Hematopoietic multipotent progenitor cell treated with erythropoietin and hydrocortisone succinate and interleukin-3 and kit ligand, for 17 days (in vitro differentiated cells): ENCODE data around the gene SORCS2.
"Not testable (repeated sequence)": the region's sequence is repeated elsewhere in the genome, so short reads cannot be mapped to it uniquely, and the experiment has no call there.

ENCODE experiments used
- DNase-seq: peaks from one replicate; pipeline ENCODE4 v3.0.0-alpha.2; 2015; ENCODE audit warnings: low spot score

The SORCS2 gene

GRCh38 chr4:7199771-7200441 lies 7.6 kb downstream of the SORCS2 start:
- DNase-seq, result no peak

DNA sequence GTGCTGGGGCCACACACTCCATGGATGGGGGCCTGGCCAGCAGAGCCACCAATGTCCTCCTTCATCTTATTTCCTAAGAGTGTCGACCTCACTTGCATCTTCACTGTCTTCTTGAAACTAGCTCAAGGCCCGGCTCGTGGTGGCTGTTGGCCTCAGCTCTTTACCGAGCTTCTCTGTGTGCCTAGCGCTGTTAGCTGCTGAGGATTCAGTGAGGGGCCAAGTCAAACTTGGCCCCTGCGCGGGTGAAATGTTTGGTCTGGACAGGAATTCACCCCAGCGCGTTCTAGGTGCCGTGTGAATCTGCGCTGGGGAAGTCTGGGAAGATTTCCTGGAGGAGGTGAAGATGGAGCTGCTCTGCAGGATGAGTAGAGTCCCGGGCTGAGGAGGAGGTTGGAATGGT lies 8.5 kb downstream of the SORCS2 start:
- DNase-seq, result no peak

- DNase-seq, result no peak
Measured at GRCh38 chr4:7201420-7202305, 9.3 kb downstream of the SORCS2 start.

- DNase-seq, result no peak
Measured at GRCh38 chr4:7202411-7202810, 10.1 kb downstream of the SORCS2 start.

- no peak for DNase-seq
Measured at GRCh38 chr4:7204656-7205387, 12.5 kb downstream of the SORCS2 start.

GRCh38 chr4:7206385-7206784 lies 14.0 kb downstream of the SORCS2 start:
- DNase-seq, result no peak

DNA sequence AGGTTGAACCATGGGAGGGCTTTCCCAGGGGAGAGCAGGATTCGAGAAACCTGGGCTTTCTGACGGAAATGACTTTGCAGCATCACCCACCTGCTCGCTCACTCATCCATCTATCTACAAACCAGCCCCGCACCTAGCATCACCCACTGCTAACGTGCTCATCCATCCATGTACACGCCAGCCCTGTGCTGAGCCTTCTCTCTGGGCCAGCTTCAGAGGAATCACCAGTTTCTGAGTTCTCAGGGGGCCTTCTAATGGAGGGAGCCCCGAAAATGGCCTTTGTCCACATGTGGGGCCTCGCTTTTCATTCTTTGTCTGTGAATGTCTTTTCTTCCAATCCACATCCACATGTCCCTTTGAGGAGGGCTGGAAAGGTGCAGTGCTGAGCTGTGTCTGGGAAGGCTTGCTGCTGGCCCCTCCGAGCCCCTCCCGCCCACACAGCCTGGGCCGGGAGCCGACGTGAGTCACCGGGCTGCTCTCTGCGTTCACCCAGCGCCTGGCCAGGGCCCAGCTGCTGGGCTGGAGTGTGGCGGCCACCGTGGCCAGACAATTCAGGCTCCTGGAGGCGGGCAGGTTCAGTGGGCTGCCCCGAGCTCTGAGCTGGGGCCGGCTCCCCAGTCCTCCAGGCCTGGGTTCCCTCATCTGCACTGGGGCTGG lies 14.7 kb downstream of the SORCS2 start:
- DNase-seq, result no peak

- DNase-seq, result no peak
Measured at GRCh38 chr4:7207628-7208231, 15.4 kb downstream of the SORCS2 start.

GRCh38 chr4:7208509-7209451 lies 16.4 kb downstream of the SORCS2 start:
- no peak for DNase-seq

DNA sequence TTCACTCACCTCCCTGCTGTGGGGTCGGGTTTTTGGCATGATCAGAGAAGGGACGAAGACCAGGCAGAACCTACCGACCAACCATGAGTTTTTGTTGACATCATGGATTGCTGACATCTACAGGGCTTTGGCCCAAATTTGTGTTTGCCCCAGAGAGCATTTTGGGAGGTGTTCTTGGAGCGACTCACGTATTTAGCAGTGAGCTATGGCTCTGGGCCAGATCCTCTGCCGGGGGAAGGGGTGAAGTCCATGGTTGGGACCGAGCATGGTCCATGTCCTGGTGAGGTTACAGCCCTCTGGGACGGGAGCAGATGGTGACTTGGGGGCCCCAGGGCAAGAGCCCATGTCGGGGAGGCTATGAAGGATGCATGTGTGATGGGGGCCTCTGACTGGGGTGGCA lies 17.4 kb downstream of the SORCS2 start:
- DNase-seq, result no peak

DNA sequence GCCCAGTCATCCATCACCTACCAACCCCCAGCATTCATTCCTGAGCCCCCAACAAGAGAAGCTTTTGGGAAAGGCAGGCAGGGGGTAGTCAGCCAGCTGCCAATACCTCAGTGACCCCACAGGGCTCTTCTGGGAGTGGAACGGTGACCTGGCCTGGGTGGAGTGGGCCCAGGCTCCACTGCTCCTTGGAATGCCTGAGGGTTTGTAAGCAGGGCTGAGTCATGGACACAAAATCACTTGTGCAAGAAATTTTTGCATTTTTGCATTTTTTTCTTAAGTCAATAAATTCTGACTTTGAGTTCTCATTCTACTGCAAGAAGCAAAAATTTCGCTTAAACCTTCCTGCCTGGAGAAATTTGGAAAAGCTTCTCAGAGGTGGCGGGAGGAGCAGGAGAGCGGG lies 18.5 kb downstream of the SORCS2 start:
- DNase-seq, result no peak

- DNase-seq, result no peak
Measured at GRCh38 chr4:7212101-7212674, 19.9 kb downstream of the SORCS2 start.

GRCh38 chr4:7212921-7213320 lies 20.6 kb downstream of the SORCS2 start:
- DNase-seq, result no peak

- no peak for DNase-seq
Measured at GRCh38 chr4:7213807-7214206, 21.5 kb downstream of the SORCS2 start.

DNA sequence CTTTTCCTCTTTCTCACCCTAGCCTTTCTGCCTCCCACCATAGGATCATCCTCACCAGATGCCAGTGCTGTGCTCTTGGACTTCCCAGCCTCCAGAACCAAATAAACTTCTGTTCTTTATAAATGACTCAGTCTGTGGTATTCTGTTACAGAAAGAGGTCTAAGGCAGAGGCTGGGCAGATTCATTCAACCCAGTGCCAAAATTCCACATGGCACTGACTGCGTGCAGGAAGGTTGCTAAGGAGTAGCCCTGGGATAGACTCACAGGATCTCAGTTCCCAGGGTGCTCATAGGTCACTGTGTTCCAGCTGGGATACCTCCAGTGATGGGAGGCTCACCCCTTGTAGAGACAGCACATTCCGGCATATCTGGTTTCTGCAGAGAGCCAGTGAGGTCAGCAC lies 22.0 kb downstream of the SORCS2 start:
- DNase-seq, result no peak

DNA sequence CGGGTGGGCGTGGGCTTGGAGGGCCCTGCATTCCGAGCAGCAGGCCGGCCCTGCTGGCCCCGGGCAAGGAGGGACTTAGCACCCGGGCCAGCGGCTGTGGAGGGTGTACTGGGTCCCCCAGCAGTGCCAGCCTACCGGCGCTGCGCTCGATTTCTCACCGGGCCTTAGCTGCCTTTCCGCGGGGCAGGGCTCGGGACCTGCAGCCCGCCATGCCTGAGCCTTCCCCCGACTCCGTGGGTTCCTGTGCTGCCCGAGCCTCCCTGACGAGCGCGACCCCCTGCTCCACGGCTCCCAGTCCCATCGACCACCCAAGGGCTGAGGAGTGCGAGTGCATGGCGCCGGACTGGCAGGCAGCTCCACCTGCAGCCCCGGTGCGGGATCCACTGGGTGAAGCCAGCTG lies 22.8 kb downstream of the SORCS2 start:
- DNase-seq, result not testable (repeated sequence)

DNA sequence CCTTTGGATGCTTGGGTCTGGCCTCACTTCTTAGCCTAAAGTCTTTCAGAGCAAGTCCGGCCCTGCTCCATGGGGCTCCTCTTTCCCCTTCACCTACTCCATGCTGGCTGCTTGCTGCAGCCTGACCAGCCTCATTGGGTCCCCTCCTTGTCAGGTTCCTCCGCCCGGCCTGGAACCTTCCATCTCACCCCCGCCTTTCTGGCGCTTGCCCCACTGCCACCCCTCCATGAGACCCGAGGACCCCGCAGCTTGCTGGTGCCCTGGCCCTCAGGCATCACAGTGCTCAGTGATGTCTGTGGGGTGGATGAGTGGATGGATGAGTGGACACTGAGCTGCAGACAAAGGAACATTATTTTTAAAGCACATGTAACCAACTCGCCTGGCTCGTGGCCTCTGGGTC lies 24.7 kb downstream of the SORCS2 start:
- DNase-seq, result no peak

DNA sequence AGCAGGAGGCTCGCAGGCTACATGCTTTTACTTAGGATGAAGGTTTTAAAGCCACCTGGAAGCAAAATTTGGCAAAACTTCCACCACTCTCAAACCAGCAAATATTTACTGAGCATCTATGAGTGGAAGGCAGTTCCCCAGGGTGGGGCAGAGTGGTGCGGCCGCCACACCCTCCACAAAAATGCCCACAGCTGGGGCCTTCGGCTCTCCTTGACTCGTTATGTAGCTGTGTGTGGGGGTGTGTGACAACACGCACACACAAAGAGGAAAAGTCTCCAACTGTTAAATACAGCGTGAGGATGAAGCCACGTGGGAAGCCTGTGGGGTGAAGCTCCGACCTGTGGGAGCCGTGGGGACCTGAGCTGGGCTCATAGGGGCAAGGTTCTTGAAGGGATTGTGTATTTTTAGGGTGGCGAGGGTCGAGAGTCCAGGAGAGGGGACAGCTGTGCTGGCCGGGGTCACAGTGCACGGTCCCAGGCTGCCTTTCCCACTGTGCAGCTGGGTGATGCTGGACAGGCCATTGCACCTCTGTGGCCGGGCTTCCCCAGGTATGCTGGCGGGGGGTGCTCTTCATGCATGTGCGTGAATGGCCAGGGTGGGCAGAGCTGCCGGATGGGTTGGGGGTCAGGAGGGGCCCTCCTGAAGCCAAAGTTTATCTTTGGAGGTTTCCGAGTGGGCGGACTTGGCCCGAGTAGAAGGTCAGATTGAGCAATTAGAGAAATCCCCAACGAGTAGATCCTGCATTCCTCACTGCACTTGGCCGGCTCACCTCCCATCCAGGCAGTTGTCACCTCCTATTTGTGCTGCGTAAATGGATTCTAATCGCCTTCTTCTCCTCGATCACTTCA lies 25.4 kb downstream of the SORCS2 start:
- no peak for DNase-seq

DNA sequence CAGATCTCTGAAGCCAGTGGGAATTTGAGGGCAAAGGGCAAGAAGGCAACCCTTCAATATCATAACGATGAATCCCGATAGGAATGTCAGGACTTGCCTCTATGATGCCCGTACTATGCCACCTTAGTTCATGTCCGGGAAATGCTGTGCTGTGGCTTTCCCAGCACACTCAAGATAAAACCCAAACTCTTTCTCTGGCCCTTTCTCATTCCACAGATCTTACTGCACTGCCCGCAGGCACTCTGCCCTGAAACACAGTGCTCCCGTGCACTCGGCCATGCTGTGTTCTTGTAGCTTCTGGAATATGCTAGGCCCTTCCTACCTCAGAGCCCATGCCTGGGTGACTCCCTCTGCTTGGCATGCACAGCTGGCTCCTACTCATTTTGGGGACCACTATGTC lies 26.3 kb downstream of the SORCS2 start:
- DNase-seq, result no peak
